GM23248 (cell line): ENCODE results near the gene ARHGAP26. TPM values are rescaled to one million over a fixed set of nuclear protein-coding genes. Genes with fewer than 3 reads are reported as not detected.

ENCODE experiments used
- DNase-seq: peaks from one replicate; pipeline ENCODE4 v3.0.0-alpha.2; 2015
- H2AFZ ChIP-seq: fragments of 200-600 bp; sonication (generic); 2 replicates; pipeline ENCODE4 v1.6.1; 2016; ENCODE audit warnings: antibody characterized with exemption
- H3F3A ChIP-seq: fragments of 200-600 bp; sonication (generic); 2 replicates; pipeline ENCODE4 v1.6.1; 2016; ENCODE audit warnings: mild to moderate bottlenecking, antibody characterized with exemption, mixed run types; ENCODE audit not compliant: insufficient read depth
- H3K27ac ChIP-seq: fragments of 200-600 bp; sonication (generic); 2 replicates; pipeline ENCODE4 v1.5.1; 2016; ENCODE audit warnings: mild to moderate bottlenecking
- H3K27me3 ChIP-seq: fragments of 200-600 bp; sonication (generic); replicated peaks from 2 replicates; pipeline ENCODE4 v1.6.1; 2016; ENCODE audit warnings: mild to moderate bottlenecking; ENCODE audit not compliant: insufficient read depth
- H3K36me3 ChIP-seq: fragments of 200-600 bp; sonication (generic); 2 replicates; pipeline ENCODE4 v1.6.1; 2016; ENCODE audit warnings: low read depth, mild to moderate bottlenecking
- H3K4me1 ChIP-seq: fragments of 200-600 bp; sonication (generic); 2 replicates; pipeline ENCODE4 v1.6.1; 2016; ENCODE audit warnings: mild to moderate bottlenecking; ENCODE audit not compliant: insufficient read depth
- H3K4me2 ChIP-seq: fragments of 200-600 bp; sonication (generic); one replicate; pipeline ENCODE4 v1.6.1; 2016; ENCODE audit warnings: mild to moderate bottlenecking; ENCODE audit not compliant: unreplicated experiment
- H3K4me3 ChIP-seq: fragments of 200-600 bp; sonication (generic); 2 replicates; pipeline ENCODE4 v1.5.1; 2016; ENCODE audit warnings: mild to moderate bottlenecking
- H3K79me2 ChIP-seq: fragments of 200-600 bp; sonication (generic); 2 replicates; pipeline ENCODE4 v1.6.1; 2016; ENCODE audit warnings: mild to moderate bottlenecking; ENCODE audit not compliant: insufficient read depth
- H3K9ac ChIP-seq: fragments of 200-600 bp; sonication (generic); 2 replicates; pipeline ENCODE4 v1.6.1; 2016; ENCODE audit warnings: mild to moderate bottlenecking
- H3K9me2 ChIP-seq: fragments of 200-600 bp; sonication (generic); 2 replicates; pipeline ENCODE4 v1.6.1; 2016; ENCODE audit warnings: mixed run types, mild to moderate bottlenecking, moderate library complexity; ENCODE audit not compliant: insufficient read depth
- H3K9me3 ChIP-seq: fragments of 200-600 bp; sonication (generic); one replicate; pipeline ENCODE4 v1.6.1; 2017; ENCODE audit warnings: low read depth
- H4K20me1 ChIP-seq: fragments of 200-600 bp; sonication (generic); 2 replicates; pipeline ENCODE4 v1.6.0; 2016; ENCODE audit not compliant: insufficient read depth
- EZH2 ChIP-seq: fragments of 200-600 bp; sonication (generic); IDR thresholded peaks from 2 replicates; pipeline ENCODE4 v1.6.1; 2018; ENCODE audit warnings: antibody characterized with exemption, mild to moderate bottlenecking; ENCODE audit not compliant: insufficient read depth, poor library complexity, severe bottlenecking
- EZH2phosphoT487 ChIP-seq: fragments of 200-600 bp; sonication (generic); IDR thresholded peaks from 2 replicates; pipeline ENCODE4 v1.6.1; 2018; ENCODE audit warnings: antibody characterized with exemption, moderate library complexity, mild to moderate bottlenecking, low read depth; ENCODE audit not compliant: insufficient read depth
- WGBS, 2 experiments: methylation state at CpG; one replicate each; pipeline ENCODE4 v1.1.6; 2015 to 2017; ENCODE audit warnings: low lambda C conversion rate in 2 of 2, low coverage in 1 of 2; ENCODE audit errors: missing lambda C conversion rate in 2 of 2; 5-methylcytosine and 5-hydroxymethylcytosine counted together
- in situ Hi-C: fragments of 300-500 bp; cut with MboI; formaldehyde crosslinking; loops from 2 replicates; pipeline ENCODE4 v1.15.0; 2020
- polyA plus RNA-seq: library from polyadenylated mRNA; unstranded; fragments of >200 nt; fragmentation: Nextera tagmentation; extraction: Ambion mirVana; gene quantifications from 2 replicates; pipeline ENCODE4 v1.2.1, GENCODE V29; 2016
- total RNA-seq: library from RNA; depleted of rRNA; stranded (reverse); fragments of >200 nt; shearing (Covaris generic); gene quantifications from 2 replicates; pipeline ENCODE4 v1.2.3, GENCODE V29; 2014

ARHGAP26 gene
- total and polyA plus RNA-seq, 2 experiments from 2014 or later = 1.6 to 1.7 TPM

GRCh38 chr5:143044265-143044664, 274.1 kb downstream of the ARHGAP26 start:
- TF ChIP-seq EZH2 = no peak
- no peak for TF ChIP-seq EZH2phosphoT487
- Histone ChIP-seq H3K4me1 (peaks cover 7% of the 10 kb centered on the region), H3K9me2 (no peaks in the 10 kb centered on the region), H3K36me3 (no peaks in the 10 kb centered on the region), H2AFZ (no peak overlapping the region), H4K20me1 (no peaks in the 10 kb centered on the region), H3F3A (no peaks in the 10 kb centered on the region), H3K9me3 (no peaks in the 10 kb centered on the region), H3K79me2 (no peaks in the 10 kb centered on the region), H3K9ac (no peak overlapping the region), H3K27me3 (no peaks in the 10 kb centered on the region), H3K4me2 (no peak overlapping the region), H3K27ac (no peak overlapping the region), H3K4me3 (no peak overlapping the region)
- in situ Hi-C loops = no loop called here
- WGBS, 2 experiments = 61 to 70% methylated on average over 4 of the region's 4 CpGs
- DNase-seq = no peak

GRCh38 chr5:143045062-143045461, 274.9 kb downstream of the ARHGAP26 start:
- H3K9me3 ChIP-seq = no peaks in the 10 kb centered on the region
- in situ Hi-C loops = no loop called here

GRCh38 chr5:143046314-143046713, 276.1 kb downstream of the ARHGAP26 start:
- Histone ChIP-seq H3K9ac (no peak overlapping the region), H3K9me3 (no peaks in the 10 kb centered on the region), H3K9me2 (no peaks in the 10 kb centered on the region), H4K20me1 (no peaks in the 10 kb centered on the region), H3K79me2 (no peaks in the 10 kb centered on the region), H2AFZ (no peak overlapping the region), H3K4me1 (peaks cover 11% of the 10 kb centered on the region), H3F3A (peaks cover 4% of the 10 kb centered on the region; the same call in 1 of the 2 replicates), H3K4me2 (no peak overlapping the region), H3K27ac (no peak overlapping the region), H3K36me3 (no peaks in the 10 kb centered on the region), H3K27me3 (no peaks in the 10 kb centered on the region), H3K4me3 (no peak overlapping the region)
- no peak for DNase-seq
- WGBS, 2 experiments = 42% methylated on average over 1 of the region's 1 CpG
- in situ Hi-C loops = no loop called here
- TF ChIP-seq EZH2 (no peak), EZH2phosphoT487 (no peak)

More at GRCh38 chr5:143045062-143045461, 274.9 kb downstream of the ARHGAP26 start:
- Histone ChIP-seq H3K27ac (no peak overlapping the region), H3K9ac (no peak overlapping the region), H3K27me3 (no peaks in the 10 kb centered on the region), H2AFZ (no peak overlapping the region), H3K4me2 (no peak overlapping the region), H3F3A (no peaks in the 10 kb centered on the region), H3K4me1 (peaks cover 7% of the 10 kb centered on the region), H3K36me3 (no peaks in the 10 kb centered on the region), H4K20me1 (no peaks in the 10 kb centered on the region), H3K4me3 (no peak overlapping the region), H3K79me2 (no peaks in the 10 kb centered on the region), H3K9me2 (no peaks in the 10 kb centered on the region)
- 52 to 53% methylated on average over 3 of the region's 3 CpGs for WGBS, 2 experiments
- no peak for DNase-seq
- TF ChIP-seq EZH2phosphoT487 (no peak), EZH2 (no peak)

GRCh38 chr5:143047091-143047490, 276.9 kb downstream of the ARHGAP26 start:
- TF ChIP-seq EZH2phosphoT487 (no peak), EZH2 (no peak)
- Histone ChIP-seq H3K9me2 (no peaks in the 10 kb centered on the region), H3K27ac (no peak overlapping the region), H3K36me3 (no peaks in the 10 kb centered on the region), H3K4me1 (peaks cover 16% of the 10 kb centered on the region), H3K9me3 (no peaks in the 10 kb centered on the region), H4K20me1 (no peaks in the 10 kb centered on the region), H3K9ac (no peak overlapping the region), H3K27me3 (no peaks in the 10 kb centered on the region), H3K4me3 (no peak overlapping the region), H2AFZ (no peak overlapping the region), H3K79me2 (no peaks in the 10 kb centered on the region), H3K4me2 (no peak overlapping the region), H3F3A (peaks cover 9% of the 10 kb centered on the region; the same call in 1 of the 2 replicates)
- DNase-seq = peak; percentile 31
- WGBS, 2 experiments = 61 to 75% methylated on average over 1 of the region's 1 CpG
- in situ Hi-C loops = no loop called here

- TF ChIP-seq EZH2 (no peak), EZH2phosphoT487 (no peak)
- Histone ChIP-seq H2AFZ (no peak overlapping the region), H3K36me3 (no peaks in the 10 kb centered on the region), H3K4me1 (peaks cover 21% of the 10 kb centered on the region), H4K20me1 (no peaks in the 10 kb centered on the region), H3F3A (peaks cover 19% of the 10 kb centered on the region), H3K27me3 (no peaks in the 10 kb centered on the region), H3K9me3 (no peaks in the 10 kb centered on the region), H3K4me2 (no peak overlapping the region), H3K79me2 (no peaks in the 10 kb centered on the region), H3K9ac (no peak overlapping the region), H3K27ac (no peak overlapping the region), H3K9me2 (no peaks in the 10 kb centered on the region), H3K4me3 (no peak overlapping the region)
- DNase-seq = no peak
- in situ Hi-C loops = no loop called here
- WGBS, 2 experiments = 93 to 97% methylated on average over 4 of the region's 4 CpGs
Observed at GRCh38 chr5:143050183-143050582, 280.0 kb downstream of the ARHGAP26 start.
